Mesodermal cell (in vitro differentiated cells): ENCODE measurements around the gene ZNF76.

ENCODE experiments used
- H3K27ac ChIP-seq: 2 replicates; pipeline ENCODE4 v1.7.0; 2013; ENCODE audit warnings: mild to moderate bottlenecking, low read depth, low read length, moderate library complexity; ENCODE audit not compliant: severe bottlenecking
- H3K36me3 ChIP-seq: 2 replicates; pipeline ENCODE4 v1.7.1; 2013; ENCODE audit warnings: mild to moderate bottlenecking, low read length, moderate library complexity; ENCODE audit not compliant: control insufficient read depth, insufficient read depth
- H3K4me1 ChIP-seq: one replicate; pipeline ENCODE4 v1.7.1; 2013; ENCODE audit warnings: mild to moderate bottlenecking, low read length; ENCODE audit not compliant: insufficient read depth, control insufficient read depth, poor library complexity, severe bottlenecking
- H3K4me3 ChIP-seq: 2 replicates; pipeline ENCODE4 v1.7.0; 2013; ENCODE audit warnings: low read length, control low read depth, mild to moderate bottlenecking; ENCODE audit not compliant: insufficient read depth, poor library complexity, severe bottlenecking; ENCODE audit errors: extremely low read depth
- H3K9me3 ChIP-seq: 2 replicates; pipeline ENCODE4 v1.7.1; 2013; ENCODE audit warnings: mild to moderate bottlenecking, low read length, moderate library complexity; ENCODE audit not compliant: control insufficient read depth
- WGBS, 2 experiments: methylation state at CpG; one replicate each; pipeline ENCODE4 v1.1.5; 2013; ENCODE audit warnings: missing lambda C conversion rate in 2 of 2; ENCODE audit not compliant: insufficient coverage in 2 of 2; 5-methylcytosine and 5-hydroxymethylcytosine counted together

Gene ZNF76

DNA sequence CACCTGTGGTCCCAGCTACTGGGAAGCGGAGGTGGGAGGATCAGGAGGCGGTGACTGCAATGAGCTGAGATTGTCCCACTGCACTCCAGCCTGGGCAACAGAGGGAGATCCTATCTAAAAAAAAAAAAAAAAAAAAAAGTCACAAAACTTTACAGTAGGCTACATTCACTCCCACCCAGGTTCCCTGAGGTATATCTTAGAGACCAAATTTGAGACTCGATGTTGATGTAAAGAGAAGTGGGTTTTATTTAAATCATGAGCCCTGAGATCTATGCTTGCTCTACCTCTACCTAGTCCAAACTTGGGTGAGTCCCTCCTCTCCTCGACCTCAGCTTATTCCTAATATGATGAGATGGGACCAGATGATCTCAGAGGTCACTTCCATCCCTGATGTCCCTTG lies 29.3 kb downstream of the ZNF76 start:
- Histone ChIP-seq H3K4me3 (no peak overlapping the region), H3K36me3 (peaks cover 22% of the 10 kb centered on the region), H3K9me3 (no peaks in the 10 kb centered on the region), H3K27ac (no peak overlapping the region), H3K4me1 (no peaks in the 10 kb centered on the region)
- WGBS, 2 experiments: 0% methylated on average over 1 of the region's 4 CpGs; no CpG with 5 or more reads in 1 of the 2 experiments

DNA sequence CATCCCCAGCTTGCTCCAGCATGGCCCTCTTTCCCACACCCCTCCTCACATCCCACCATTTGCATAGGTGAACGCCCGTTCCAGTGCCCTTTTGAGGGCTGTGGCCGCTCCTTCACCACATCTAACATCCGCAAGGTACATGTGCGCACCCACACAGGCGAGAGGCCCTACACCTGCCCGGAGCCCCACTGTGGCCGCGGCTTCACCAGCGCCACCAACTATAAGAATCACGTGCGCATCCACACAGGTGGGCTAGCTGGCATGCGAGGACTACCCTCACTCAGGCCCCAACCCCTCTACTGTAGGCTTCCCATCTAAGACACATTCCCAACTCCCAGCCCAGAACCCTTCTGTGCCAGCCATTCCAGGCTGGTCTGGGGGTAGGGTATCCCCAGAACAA lies 32.0 kb downstream of the ZNF76 start:
- H3K9me3 ChIP-seq: no peaks in the 10 kb centered on the region
- H3K27ac ChIP-seq: no peak overlapping the region
- peaks cover 23% of the 10 kb centered on the region for H3K36me3 ChIP-seq
- H3K4me1 ChIP-seq: no peaks in the 10 kb centered on the region
- WGBS, 2 experiments: 97 to 98% methylated on average over 8 to 13 of the region's 13 CpGs
- H3K4me3 ChIP-seq: no peak overlapping the region

DNA sequence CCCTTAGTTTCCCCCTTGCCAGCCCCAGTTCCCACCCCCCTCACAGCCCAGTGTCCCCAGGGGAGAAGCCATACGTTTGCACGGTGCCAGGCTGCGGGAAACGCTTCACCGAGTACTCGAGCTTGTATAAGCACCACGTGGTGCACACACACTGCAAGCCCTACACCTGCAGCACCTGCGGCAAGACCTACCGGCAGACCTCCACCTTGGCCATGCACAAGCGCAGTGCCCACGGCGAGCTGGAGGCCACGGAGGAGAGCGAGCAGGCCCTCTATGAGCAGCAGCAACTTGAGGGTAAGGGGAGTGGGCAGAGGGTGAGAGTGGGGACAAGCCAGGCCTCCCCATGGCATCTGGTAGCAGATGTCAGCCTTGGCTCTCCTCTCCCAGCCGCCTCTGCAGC lies 33.0 kb downstream of the ZNF76 start:
- Histone ChIP-seq H3K9me3 (no peaks in the 10 kb centered on the region), H3K4me1 (no peaks in the 10 kb centered on the region), H3K27ac (no peak overlapping the region), H3K36me3 (peaks cover 23% of the 10 kb centered on the region), H3K4me3 (no peak overlapping the region)
- WGBS, 2 experiments: 70% methylated on average over 8 to 10 of the region's 15 CpGs

DNA sequence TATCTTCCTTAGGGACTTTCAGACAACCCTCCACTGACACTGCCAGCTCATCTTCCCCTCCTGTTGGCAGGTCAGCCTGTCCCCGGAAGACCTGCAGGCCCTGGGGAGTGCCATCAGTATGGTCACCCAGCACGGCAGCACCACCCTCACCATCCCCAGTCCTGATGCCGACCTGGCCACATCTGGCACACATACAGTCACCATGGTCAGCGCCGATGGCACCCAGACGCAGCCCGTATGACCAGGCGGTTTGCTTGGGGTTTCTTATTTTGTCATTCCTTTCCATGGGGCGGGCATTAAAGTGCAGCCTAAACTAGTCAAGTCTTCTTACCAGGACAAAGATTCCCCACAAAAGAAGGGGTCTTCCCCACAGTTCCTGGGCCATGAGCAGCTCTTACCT lies 34.1 kb downstream of the ZNF76 start:
- no peaks in the 10 kb centered on the region for H3K9me3 ChIP-seq
- no peak overlapping the region for H3K27ac ChIP-seq
- 92 to 94% methylated on average over 9 of the region's 9 CpGs for WGBS, 2 experiments
- H3K4me1 ChIP-seq: no peaks in the 10 kb centered on the region
- peaks cover 17% of the 10 kb centered on the region for H3K36me3 ChIP-seq
- no peak overlapping the region for H3K4me3 ChIP-seq

DNA sequence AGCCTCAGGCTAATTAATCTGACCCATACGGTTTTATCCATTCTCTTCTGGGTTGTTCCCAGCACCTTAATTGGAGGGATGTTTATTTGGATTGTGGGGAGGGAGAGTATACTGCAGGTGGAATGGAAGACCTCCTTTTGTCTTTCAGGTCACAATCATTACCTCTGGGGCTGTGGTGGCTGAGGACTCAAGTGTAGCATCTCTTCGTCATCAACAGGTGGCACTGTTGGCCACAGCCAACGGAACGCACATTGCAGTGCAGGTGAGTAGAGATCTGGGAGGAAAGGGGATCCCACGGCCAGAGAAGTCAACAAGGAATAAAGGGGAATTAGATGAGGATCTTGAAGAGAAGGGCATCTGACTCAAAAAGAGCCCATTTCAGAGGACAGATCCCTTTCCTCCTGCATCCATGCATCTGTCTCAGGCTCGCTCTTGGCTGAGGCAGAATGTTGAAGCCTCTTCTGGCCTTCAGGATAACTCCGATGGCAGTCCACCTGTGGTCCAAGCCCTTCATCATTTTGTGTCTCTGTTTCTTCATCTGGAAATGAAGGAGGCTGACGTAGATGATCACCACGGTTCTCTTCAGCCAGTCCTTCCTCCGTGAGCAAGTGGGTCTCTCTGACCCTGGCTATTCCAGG lies 34.9 kb downstream of the ZNF76 start:
- peaks cover 17% of the 10 kb centered on the region for H3K36me3 ChIP-seq
- WGBS, 2 experiments: 58 to 63% methylated on average over 8 to 9 of the region's 10 CpGs
- no peak overlapping the region for H3K4me3 ChIP-seq

DNA sequence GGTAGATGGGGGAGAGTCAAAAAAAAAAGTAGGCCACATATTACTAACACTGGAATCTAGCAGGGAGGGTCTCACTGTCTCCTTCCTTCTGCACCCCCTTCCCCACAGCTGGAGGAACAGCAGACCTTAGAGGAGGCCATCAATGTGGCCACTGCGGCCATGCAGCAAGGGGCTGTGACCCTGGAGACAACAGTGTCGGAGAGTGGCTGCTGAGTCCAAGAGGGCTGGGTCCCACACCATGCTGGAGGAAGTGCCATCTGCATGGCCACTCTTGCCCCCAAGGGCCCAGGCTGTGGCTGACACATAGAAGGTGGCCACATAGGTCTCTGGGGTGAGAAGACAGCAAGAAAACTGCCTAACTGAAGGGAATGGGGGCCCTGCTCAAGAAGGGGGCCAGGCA lies 35.5 kb downstream of the ZNF76 start:
- no peaks in the 10 kb centered on the region for H3K9me3 ChIP-seq
- H3K27ac ChIP-seq: no peak overlapping the region
- H3K36me3 ChIP-seq: peaks cover 17% of the 10 kb centered on the region
- no peak overlapping the region for H3K4me3 ChIP-seq
- WGBS, 2 experiments: 92 to 96% methylated on average over 2 of the region's 2 CpGs
- no peaks in the 10 kb centered on the region for H3K4me1 ChIP-seq

More for the DNA sequence above, 34.9 kb downstream of the ZNF76 start:
- Histone ChIP-seq H3K27ac (no peak overlapping the region), H3K9me3 (no peaks in the 10 kb centered on the region), H3K4me1 (no peaks in the 10 kb centered on the region)

DNA sequence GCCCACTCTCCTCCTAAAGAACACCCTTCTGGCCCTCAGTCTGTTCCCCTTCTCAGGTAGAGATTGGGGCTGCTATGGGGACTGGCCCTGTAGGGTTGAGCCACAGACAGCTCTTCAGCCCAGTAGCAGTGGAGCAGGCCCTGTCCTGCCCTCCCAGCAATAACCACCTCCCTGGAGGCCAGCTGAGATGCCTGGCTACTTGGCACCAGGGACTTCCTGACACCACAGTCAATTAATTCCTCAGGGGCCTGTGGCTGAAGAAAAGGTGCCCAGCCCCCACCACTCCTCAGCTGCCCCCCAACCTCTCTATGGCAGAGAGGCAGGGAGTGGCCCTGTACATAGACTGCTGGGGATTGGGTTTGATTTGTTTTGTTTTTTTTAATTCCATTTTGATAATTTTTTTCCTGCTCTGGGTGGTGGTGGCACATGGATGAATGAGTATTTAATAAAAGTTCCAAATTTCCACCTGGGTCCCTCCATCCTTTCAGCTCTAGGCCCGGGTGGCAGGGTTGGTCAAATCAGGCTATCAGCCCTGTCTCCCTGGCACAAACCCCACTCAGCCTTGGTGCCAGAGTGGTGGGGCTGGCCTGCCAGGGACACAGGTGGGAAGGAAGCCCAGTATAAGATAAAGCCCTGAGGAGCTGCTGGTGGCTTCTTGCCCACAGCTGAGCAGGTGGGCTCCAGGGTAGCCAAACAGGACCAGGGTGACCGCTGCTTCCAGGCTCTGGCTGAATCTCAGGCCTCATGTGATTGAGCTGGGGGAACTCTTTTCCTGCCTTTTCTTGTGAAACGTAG lies 36.2 kb downstream of the ZNF76 start:
- WGBS, 2 experiments: 40 to 100% methylated on average over 1 to 2 of the region's 3 CpGs
- peaks cover 15% of the 10 kb centered on the region for H3K36me3 ChIP-seq
- H3K4me1 ChIP-seq: no peaks in the 10 kb centered on the region
- H3K9me3 ChIP-seq: no peaks in the 10 kb centered on the region
- H3K27ac ChIP-seq: no peak overlapping the region
- no peak overlapping the region for H3K4me3 ChIP-seq

DNA sequence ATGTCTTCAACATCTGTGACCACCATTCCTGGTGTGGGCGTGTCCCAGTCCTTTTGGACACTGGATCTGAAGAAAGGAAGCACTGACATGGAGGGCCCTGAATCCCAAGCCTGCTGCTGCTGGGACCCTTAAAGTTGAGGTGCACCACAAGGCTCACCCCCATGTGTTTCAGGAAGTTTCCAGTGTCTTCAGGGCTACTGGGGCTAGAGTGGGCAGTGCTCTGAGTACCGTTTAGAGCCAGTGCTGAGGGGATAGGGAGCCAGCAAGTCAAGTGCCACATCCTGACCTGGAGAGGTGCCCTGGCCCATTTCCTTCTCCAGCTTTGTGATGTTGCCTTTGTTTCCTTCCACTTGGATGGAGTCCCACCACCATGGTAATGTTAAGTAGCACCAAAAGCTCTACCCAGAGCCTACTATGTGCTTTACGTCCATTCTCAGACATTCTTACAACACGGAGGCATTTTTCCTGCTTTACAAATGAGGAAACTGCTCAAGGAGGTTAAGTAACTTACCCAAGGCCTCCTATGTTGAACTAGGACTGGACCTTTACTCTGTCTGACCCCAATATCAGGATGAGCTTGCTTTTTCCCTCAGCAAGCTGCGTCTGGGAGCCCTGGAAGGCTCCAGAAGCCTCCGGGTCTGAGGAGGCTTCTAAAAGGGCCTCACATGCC lies 37.5 kb downstream of the ZNF76 start:
- peaks cover 7% of the 10 kb centered on the region for H3K36me3 ChIP-seq
- no peaks in the 10 kb centered on the region for H3K4me1 ChIP-seq
- WGBS, 2 experiments: 85 to 88% methylated on average over 6 of the region's 6 CpGs
- H3K27ac ChIP-seq: no peak overlapping the region
- H3K4me3 ChIP-seq: no peak overlapping the region
- H3K9me3 ChIP-seq: no peaks in the 10 kb centered on the region

DNA sequence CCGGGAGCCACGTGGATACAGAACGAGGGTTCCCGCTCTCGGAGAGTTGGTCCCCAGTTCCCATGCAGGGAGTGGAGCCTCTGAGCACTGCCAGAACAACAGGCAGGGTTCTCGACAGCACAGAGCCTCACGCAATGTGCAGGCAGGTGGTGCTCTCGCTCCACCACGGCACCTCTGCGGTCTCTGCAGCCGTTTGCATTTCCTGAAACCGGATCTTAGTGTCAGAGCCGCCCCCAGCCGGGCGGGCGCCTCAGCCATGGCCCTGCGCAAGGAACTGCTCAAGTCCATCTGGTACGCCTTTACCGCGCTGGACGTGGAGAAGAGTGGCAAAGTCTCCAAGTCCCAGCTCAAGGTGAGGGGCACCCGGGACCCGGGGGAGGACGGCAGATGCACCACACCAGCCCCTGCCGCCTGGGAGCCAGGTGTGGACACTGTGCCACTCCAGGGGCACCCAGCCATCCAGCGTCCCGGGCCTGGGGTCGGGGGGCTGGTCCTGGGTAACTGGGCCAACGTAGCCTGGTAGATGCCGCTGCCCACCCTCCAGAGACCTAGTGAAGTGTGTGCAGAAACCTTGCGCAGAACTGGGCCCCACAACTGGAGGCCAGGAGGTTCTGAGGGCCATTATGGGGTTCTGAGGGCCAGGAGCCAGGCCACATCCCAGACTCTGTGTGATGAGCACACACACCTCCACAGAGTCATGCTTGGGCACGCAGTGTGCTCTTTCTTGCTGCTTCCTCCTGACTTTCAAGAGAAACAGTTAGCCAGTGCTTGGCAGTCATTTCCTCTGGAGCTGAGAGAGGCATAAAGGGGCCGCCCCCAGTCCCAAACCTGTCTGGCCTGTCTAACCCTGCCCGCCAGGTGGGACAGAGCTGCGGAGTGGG lies 38.3 kb downstream of the ZNF76 start, which contains the start of gene DEF6:
Gene DEF6, plus strand, starts transcription at position 218 of the 881 bp plus-strand sequence. Its CDS starts 39 bp downstream, at position 257.
- Histone ChIP-seq H3K27ac (no peak within 1 kb of the TSS), H3K36me3 (peaks cover 7% of the 10 kb centered on the region), H3K4me3 (no peak within 1 kb of the TSS), H3K4me1 (no peaks in the 10 kb centered on the region), H3K9me3 (no peaks in the 10 kb centered on the region)
- WGBS, 2 experiments: 30 to 35% methylated on average over 30 to 32 of the region's 35 CpGs

DNA sequence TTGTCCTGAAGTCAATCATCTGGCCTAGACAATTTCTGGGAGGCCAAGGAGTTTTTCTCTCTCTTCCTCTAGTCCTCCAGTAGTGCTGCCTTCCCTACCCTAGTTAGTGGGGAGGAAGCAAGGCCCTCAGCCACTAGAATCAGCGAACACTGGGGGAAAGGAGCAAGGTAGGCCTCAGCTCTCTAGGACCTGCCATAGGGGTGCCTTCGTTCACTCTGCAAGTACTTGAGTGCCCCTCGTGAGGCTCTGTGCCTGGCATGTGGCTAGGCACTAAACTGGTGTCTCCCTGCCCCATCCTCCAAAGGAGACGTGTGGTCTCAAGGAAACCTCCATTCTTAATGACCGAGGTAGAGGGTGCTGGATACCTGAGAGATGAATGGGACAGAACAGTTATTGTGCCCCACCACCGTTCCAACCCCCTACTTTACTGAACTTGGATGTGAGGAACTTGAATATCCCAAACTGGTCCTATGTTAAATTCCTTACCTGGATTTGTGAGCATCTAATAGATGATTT lies 39.1 kb downstream of the ZNF76 start:
- 96 to 100% methylated on average over 3 to 5 of the region's 6 CpGs for WGBS, 2 experiments
- peaks cover 7% of the 10 kb centered on the region for H3K36me3 ChIP-seq
- H3K4me1 ChIP-seq: peaks cover 4% of the 10 kb centered on the region

More for the DNA sequence above, 39.1 kb downstream of the ZNF76 start:
- Histone ChIP-seq H3K27ac (no peak overlapping the region), H3K9me3 (no peaks in the 10 kb centered on the region), H3K4me3 (no peak overlapping the region)
